ENCODE results near the gene SGIP1. TPM values are rescaled to one million over a fixed set of nuclear protein-coding genes. Genes with fewer than 3 reads are reported as not detected.
A peak's percentile ranks its signal among the peaks of the same experiment; 100 is the strongest.
"Not testable (repeated sequence)": the region's sequence is repeated elsewhere in the genome, so short reads cannot be mapped to it uniquely, and the experiment has no call there.

Gene SGIP1
- total RNA-seq, 1 donor, result 180 TPM

DNA sequence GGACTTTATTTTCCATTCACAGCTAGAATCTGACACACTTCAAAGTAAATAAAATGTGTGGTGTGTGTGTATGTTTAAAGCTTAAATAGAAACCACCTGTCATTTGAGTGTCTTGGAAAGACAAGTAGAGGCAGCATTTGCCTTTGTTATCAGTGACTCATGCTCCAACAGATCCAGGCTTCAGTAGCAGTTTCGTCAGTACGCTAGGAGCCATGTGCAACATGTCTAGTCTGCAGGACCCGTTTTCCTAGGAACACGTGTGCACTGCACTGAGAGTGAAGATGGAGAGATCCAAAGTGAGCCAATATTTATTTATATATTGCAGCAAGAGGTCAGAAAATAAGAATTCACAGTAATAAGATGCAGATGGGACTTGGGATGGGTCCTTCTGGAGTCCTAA lies 41.8 kb downstream of the SGIP1 start:
- DNase-seq (ENCODE audit: low read depth), result peak; percentile 99
- TF ChIP-seq, protein P1, sequence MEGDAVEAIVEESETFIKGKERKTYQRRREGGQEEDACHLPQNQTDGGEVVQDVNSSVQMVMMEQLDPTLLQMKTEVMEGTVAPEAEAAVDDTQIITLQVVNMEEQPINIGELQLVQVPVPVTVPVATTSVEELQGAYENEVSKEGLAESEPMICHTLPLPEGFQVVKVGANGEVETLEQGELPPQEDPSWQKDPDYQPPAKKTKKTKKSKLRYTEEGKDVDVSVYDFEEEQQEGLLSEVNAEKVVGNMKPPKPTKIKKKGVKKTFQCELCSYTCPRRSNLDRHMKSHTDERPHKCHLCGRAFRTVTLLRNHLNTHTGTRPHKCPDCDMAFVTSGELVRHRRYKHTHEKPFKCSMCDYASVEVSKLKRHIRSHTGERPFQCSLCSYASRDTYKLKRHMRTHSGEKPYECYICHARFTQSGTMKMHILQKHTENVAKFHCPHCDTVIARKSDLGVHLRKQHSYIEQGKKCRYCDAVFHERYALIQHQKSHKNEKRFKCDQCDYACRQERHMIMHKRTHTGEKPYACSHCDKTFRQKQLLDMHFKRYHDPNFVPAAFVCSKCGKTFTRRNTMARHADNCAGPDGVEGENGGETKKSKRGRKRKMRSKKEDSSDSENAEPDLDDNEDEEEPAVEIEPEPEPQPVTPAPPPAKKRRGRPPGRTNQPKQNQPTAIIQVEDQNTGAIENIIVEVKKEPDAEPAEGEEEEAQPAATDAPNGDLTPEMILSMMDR (IDR thresholded peaks at IDR 0.05; ENCODE audit: insufficient read depth, low read depth, low read length), result no peak
- H3K4me3 ChIP-seq (ENCODE audit: low read depth, low read length), result no peak overlapping the region

DNA sequence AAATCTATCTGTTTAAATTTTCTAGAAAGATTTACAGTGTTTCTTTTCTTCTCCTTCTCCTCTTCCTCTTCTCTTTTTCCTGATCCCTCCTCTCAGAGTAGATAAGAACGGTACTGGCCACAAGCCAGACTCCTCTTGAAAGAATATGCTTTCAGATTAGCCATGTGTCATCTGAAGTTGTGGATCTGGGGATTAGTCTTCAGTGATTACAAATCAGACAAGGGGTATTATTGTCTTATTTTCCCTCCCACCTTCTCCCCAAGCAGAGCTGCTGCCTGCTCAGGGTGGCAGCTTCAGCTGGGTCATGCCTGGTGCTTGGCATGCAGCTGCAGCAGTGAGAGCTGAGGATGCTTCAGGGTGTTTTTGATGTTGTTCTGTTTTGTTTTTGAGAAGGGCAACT lies 42.7 kb downstream of the SGIP1 start:
- DNase-seq (ENCODE audit: low read depth), result peak; percentile 87
- TF ChIP-seq, protein P1 (IDR thresholded peaks at IDR 0.05; ENCODE audit: insufficient read depth, low read depth, low read length), result no peak
- no peak overlapping the region for H3K4me3 ChIP-seq (ENCODE audit: low read depth, low read length)

DNA sequence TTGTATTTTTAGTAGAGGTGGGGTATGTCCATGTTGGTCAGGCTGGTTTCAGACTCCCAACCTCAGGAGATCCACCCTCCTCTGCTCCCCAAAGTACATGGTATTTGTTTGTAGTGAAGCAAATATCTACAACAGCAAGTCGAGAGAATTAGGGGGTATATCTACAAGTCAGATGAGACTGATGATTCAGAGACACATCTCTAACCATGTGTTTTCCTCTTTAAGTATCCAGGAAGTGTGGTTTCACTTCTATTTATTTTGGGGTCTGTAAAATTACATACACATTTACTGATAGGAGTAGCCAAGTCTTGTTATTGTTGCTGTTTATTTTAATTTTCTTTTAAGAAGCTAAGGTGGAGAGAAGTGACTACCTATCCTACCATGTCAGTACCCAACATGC lies 44.9 kb downstream of the SGIP1 start:
- TF ChIP-seq, protein P1 (IDR thresholded peaks at IDR 0.05; ENCODE audit: insufficient read depth, low read depth, low read length), result no peak
- peak; percentile 23 for DNase-seq (ENCODE audit: low read depth)
- H3K4me3 ChIP-seq (ENCODE audit: low read depth, low read length), result no peak overlapping the region

DNA sequence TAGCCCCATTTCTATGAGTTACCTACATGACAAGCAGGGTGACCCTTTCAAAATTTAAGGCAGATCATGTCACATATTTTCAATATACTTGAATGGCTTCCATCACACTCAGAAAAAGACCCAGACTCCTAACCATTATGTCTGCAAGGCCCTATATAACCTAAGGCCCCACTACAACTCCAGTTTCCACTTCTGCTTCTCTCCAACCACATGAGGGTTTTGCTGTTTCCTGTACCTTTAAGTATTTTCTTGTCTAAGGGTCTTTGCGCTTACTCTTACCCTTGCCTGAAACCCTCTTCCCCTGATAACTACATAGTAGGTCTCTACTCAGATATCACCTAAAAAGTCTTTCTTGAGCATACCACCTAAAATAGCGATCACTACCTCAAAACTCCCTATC lies 46.1 kb downstream of the SGIP1 start:
- H3K4me3 ChIP-seq (ENCODE audit: low read depth, low read length), result no peak overlapping the region
- TF ChIP-seq, protein P1 (IDR thresholded peaks at IDR 0.05; ENCODE audit: insufficient read depth, low read depth, low read length), result no peak
- DNase-seq (ENCODE audit: low read depth), result no peak

DNA sequence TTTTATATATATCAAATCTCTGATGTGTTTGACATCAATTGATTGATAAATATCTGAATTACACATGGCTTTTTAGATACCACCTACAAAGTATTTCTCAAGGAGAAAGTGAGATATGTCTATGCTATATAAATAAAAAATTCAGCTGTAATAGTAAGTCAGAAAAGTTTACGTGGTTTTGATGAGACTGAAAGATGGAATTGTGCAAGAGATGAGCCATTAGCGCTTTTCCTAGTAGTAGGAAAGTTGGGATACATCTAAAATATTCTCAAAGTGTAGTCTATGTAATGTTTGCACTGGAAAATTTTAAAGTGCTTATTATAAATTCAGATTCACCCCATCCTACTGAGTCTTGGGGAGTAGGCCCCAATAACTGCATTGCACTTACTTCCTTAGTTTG lies 49.1 kb downstream of the SGIP1 start:
- H3K4me3 ChIP-seq (ENCODE audit: low read depth, low read length), result no peak overlapping the region
- DNase-seq (ENCODE audit: low read depth), result no peak
- TF ChIP-seq, protein P1 (IDR thresholded peaks at IDR 0.05; ENCODE audit: insufficient read depth, low read depth, low read length), result no peak

DNA sequence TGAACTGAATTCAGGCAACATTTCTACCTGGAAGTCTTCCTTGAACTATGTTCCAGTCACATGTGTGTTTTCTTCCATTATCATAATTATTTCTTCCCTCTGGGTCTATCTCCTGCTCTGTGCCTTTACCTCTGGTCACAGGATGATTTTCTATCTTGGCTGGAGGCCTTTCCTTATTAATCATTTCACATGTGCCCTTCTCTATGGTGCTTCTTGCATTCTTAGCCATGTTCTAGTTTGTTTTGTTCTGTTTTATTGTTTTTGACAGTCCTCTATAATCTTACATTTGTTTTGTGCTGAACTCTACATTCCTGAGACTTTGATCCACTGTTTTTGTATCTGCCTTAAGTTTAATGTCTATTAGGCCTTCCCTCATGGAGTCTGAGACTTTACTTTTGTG lies 51.0 kb downstream of the SGIP1 start:
- H3K4me3 ChIP-seq (ENCODE audit: low read depth, low read length), result no peak overlapping the region
- TF ChIP-seq, protein P1 (IDR thresholded peaks at IDR 0.05; ENCODE audit: insufficient read depth, low read depth, low read length), result no peak
- DNase-seq (ENCODE audit: low read depth), result peak; percentile 23

DNA sequence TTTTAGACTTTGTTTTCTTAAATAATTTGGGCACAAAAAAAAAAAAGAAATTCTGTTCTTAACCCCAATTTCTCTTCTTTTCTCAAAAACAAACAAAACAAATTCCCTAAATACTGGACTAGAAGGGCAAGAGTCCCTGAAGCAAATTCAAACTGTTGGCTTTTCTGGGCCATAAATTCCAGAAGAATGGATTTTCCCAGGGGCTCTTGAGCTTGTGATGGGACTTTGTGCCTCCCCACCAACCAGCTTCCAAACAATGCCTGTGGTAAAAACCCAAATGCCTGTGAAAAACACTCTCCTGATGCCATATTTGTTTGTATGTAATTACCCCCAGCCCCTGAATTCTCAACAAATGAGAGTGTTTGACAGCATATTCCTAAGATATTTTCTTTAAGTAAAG lies 55.4 kb downstream of the SGIP1 start:
- TF ChIP-seq, protein P1 (IDR thresholded peaks at IDR 0.05; ENCODE audit: insufficient read depth, low read depth, low read length), result no peak
- no peak overlapping the region for H3K4me3 ChIP-seq (ENCODE audit: low read depth, low read length)
- no peak for DNase-seq (ENCODE audit: low read depth)

DNA sequence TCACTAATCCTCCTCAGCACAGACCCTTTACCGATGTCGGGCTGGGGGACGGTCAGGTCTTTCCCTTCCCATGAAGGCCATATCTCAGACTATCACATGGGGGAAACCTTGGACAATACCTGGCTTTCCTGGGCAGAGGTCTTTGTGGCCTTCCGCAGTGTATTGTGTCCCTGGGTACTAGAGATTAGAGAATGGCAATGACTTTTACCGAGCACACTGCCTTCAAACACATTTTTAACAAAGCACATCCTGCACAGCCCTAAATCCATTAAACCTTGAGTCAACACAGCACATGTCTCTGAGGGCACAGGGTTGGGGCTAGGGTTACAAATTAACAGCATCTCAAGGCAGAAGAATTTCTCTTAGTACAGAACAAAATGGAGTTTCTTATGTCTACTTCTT lies 58.2 kb downstream of the SGIP1 start:
- H3K4me3 ChIP-seq (ENCODE audit: low read depth, low read length); DNase-seq (ENCODE audit: low read depth): not testable (repeated sequence)
